Ishikawa (cell line): ENCODE data around the gene MAP3K9.

Experiments used
- EP300 ChIP-seq: IDR thresholded peaks from 2 replicates; pipeline ENCODE4 v1.6.1; 2012; ENCODE audit warnings: borderline replicate concordance
- FOXM1 ChIP-seq: IDR thresholded peaks from 2 replicates; pipeline ENCODE4 v1.6.1; 2012; ENCODE audit warnings: low read depth, borderline replicate concordance
- TAF1 ChIP-seq: IDR thresholded peaks from 2 replicates; pipeline ENCODE4 v1.6.1; 2012; ENCODE audit warnings: low read depth, mild to moderate bottlenecking
- ZBTB7A ChIP-seq: IDR thresholded peaks from 2 replicates; pipeline ENCODE4 v1.6.1; 2012; ENCODE audit warnings: low read depth

DNA sequence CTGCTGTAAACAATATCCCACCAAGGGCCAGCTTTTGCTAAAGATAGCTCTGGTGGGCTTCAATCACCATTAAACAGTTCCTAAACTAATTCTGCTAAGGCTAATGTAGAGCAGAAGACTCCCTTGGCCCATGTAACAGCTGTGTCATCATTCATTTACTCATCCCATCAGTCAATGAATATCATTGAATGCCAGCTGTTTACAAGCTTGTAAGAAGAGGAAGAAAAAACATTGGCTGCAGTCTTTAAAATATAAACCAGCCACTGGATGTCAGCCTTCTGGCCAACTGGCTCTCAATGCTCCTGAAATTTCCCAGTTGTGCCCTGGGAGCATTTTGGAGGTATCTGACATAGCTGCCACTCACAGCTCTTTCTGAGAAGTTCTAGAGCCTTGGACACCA, 18.0 kb upstream of the MAP3K9 start:
- TF ChIP-seq ZBTB7A: no peak
- TF ChIP-seq TAF1: no peak
- no peak for TF ChIP-seq EP300
- TF ChIP-seq FOXM1: no peak
